B cell (primary cell): ENCODE data around the gene CAMK2N1. TPM values are rescaled to one million over a fixed set of nuclear protein-coding genes. Genes with fewer than 3 reads are reported as not detected.

Source experiments
- ATAC-seq: fragments of 200-7000 bp; cut with Tn5 transposase; one replicate; pipeline ENCODE4 v1.10.0; 2021; ENCODE audit warnings: low read depth, mild to moderate bottlenecking, moderate number of reproducible peaks, moderate library complexity
- CTCF ChIA-PET: fragments of 350-600 bp; sonication (Branson Sonifier 250); formaldehyde crosslinking; loops from one replicate; lab custom pipeline; 2021; ENCODE audit warnings: antibody characterized with exemption, inconsistent platforms; lab: Charles Lee
- POLR2A ChIA-PET: fragments of 350-600 bp; sonication (Branson Sonifier 250); formaldehyde crosslinking; loops from one replicate; lab custom pipeline; 2021; ENCODE audit warnings: antibody characterized with exemption; lab: Charles Lee
- DNase-seq: peaks from one replicate; pipeline ENCODE4 v3.0.0; 2013
- H2AFZ ChIP-seq: 2 replicates; pipeline ENCODE4 v1.6.1; 2012; ENCODE audit warnings: mild to moderate bottlenecking, low read depth, low read length; ENCODE audit not compliant: insufficient read depth, poor library complexity, severe bottlenecking
- H3K27ac ChIP-seq, 2 donors: 1 replicate in 1 of 2; 2 replicates in 1 of 2; pipeline ENCODE4 v1.5.1; 2012 to 2013; ENCODE audit warnings: low read length in 2 of 2, mild to moderate bottlenecking in 2 of 2, moderate library complexity in 1 of 2
- H3K27me3 ChIP-seq, 4 experiments: fragments of 200-600 bp in 1 of 4; sonication (generic) in 1 of 4; replicated peaks in 1 of 4; 1 replicate in 2 of 4; 2 replicates in 2 of 4; pipeline versions ENCODE4 v1.6.1 to v1.7.0; 2013 to 2016; ENCODE audit warnings: low read length in 3 of 4, mild to moderate bottlenecking in 2 of 4, mixed read lengths in 1 of 4, moderate library complexity in 1 of 4; ENCODE audit not compliant: insufficient read depth in 4 of 4, control insufficient read depth in 3 of 4; ENCODE audit errors: control extremely low read depth in 1 of 4
- H3K36me3 ChIP-seq, 2 experiments: replicated peaks in 1 of 2; 1 replicate in 1 of 2; 2 replicates in 1 of 2; pipeline versions ENCODE4 v1.6.1 to v1.7.1; 2013; ENCODE audit warnings: low read length in 1 of 2; ENCODE audit not compliant: insufficient read depth in 2 of 2, control insufficient read depth in 1 of 2; ENCODE audit errors: control extremely low read depth in 1 of 2, extremely low read depth in 1 of 2
- H3K4me1 ChIP-seq, 2 donors: fragments of 200-600 bp in 1 of 2; sonication (generic) in 1 of 2; 1 replicate in 1 of 2; 2 replicates in 1 of 2; pipeline versions ENCODE4 v1.5.1 to v1.6.1; 2013 to 2017; ENCODE audit warnings: low read length in 2 of 2; ENCODE audit not compliant: control insufficient read depth in 2 of 2, insufficient read depth in 2 of 2
- H3K4me2 ChIP-seq: replicated peaks from 2 replicates; pipeline ENCODE3; 2012; ENCODE audit warnings: mild to moderate bottlenecking, low read depth, low read length; ENCODE audit not compliant: poor library complexity, severe bottlenecking
- H3K4me3 ChIP-seq, 5 experiments: fragments of 200-600 bp in 1 of 5; sonication (generic) in 1 of 5; 1 replicate in 3 of 5; 2 replicates in 2 of 5; pipeline versions ENCODE4 v1.5.1 to v1.7.0; 2011 to 2016; ENCODE audit warnings: low read length in 4 of 5, mild to moderate bottlenecking in 4 of 5, low read depth in 2 of 5, control low read depth in 1 of 5, moderate library complexity in 1 of 5; ENCODE audit not compliant: insufficient read depth in 1 of 5; ENCODE audit errors: control extremely low read depth in 1 of 5, extremely low read depth in 1 of 5
- H3K79me2 ChIP-seq: fragments of 200-600 bp; sonication (generic); one replicate; pipeline ENCODE4 v1.6.0; 2016; ENCODE audit warnings: low read length; ENCODE audit not compliant: control insufficient read depth, insufficient read depth
- H3K9ac ChIP-seq: fragments of 200-600 bp; sonication (generic); 2 replicates; pipeline ENCODE4 v1.6.1; 2017; ENCODE audit warnings: mild to moderate bottlenecking, low read length, moderate library complexity
- H3K9me3 ChIP-seq, 3 donors: one replicate each; pipeline versions ENCODE4 v1.6.1 to v1.7.1; 2013; ENCODE audit warnings: low read length in 2 of 3; ENCODE audit not compliant: control insufficient read depth in 2 of 3, insufficient read depth in 1 of 3; ENCODE audit errors: control extremely low read depth in 1 of 3
- H4K20me1 ChIP-seq: 2 replicates; pipeline ENCODE4 v1.6.0; 2012; ENCODE audit warnings: mild to moderate bottlenecking, low read length; ENCODE audit not compliant: insufficient read depth, control insufficient read depth, poor library complexity, severe bottlenecking
- H3K27ac Mint-ChIP-seq: one replicate; pipeline ENCODE4 v1.8.0; 2021; ENCODE audit warnings: mixed read lengths
- H3K27me3 Mint-ChIP-seq: one replicate; pipeline ENCODE4 v1.8.0; 2021; ENCODE audit warnings: mixed read lengths
- H3K4me1 Mint-ChIP-seq: one replicate; pipeline ENCODE4 v1.8.0; 2021; ENCODE audit warnings: mixed read lengths
- H3K4me3 Mint-ChIP-seq: one replicate; pipeline ENCODE4 v1.8.0; 2021; ENCODE audit warnings: mixed read lengths
- H3K9me3 Mint-ChIP-seq: one replicate; pipeline ENCODE4 v1.8.0; 2022; ENCODE audit warnings: mixed read lengths; ENCODE audit not compliant: insufficient read depth
- CTCF ChIP-seq: fragments of 200-600 bp; IDR thresholded peaks from one replicate; pipeline ENCODE4 v1.8.0; 2022; ENCODE audit warnings: antibody characterized with exemption, mild to moderate bottlenecking
- EZH2 ChIP-seq: IDR thresholded peaks from 2 replicates; pipeline ENCODE4 v1.6.1; 2012; ENCODE audit warnings: borderline replicate concordance, low read depth, mild to moderate bottlenecking, moderate library complexity, low read length; ENCODE audit not compliant: insufficient read depth, poor library complexity, severe bottlenecking
- WGBS: methylation state at CpG from one replicate; pipeline ENCODE4 v1.1.5; 2013; ENCODE audit warnings: missing lambda C conversion rate; ENCODE audit not compliant: insufficient coverage; 5-methylcytosine and 5-hydroxymethylcytosine counted together
- intact Hi-C: fragments of 100-400 bp; cut with micrococcal nuclease; formaldehyde crosslinking; loops from one replicate; pipeline ENCODE4 v1.10.0; 2022
- polyA plus RNA-seq: library from polyadenylated mRNA; depleted of rRNA; stranded (reverse); fragments of >200 nt; gene quantifications from 2 replicates; pipeline ENCODE4 v1.2.3, GENCODE V29; 2012
- total RNA-seq, 2 donors: library from RNA; stranded (reverse); fragments of 120-200 nt in 1 of 2; gene quantifications; 1 replicate in 1 of 2; 2 replicates in 1 of 2; pipeline versions ENCODE4 v1.2.3 to v1.2.4, GENCODE V29; 2013 to 2022

The CAMK2N1 gene
- total and polyA plus RNA-seq, 2 donors (not counting 1 experiment from before 2014, with no cell fraction given) = 0.49 to 6.0 TPM

- H3K79me2 ChIP-seq = no peaks in the 10 kb centered on the region
- DNase-seq (no peak), ATAC-seq (no peak)
- H3K4me1 ChIP-seq = peaks cover 22 to 23% of the 10 kb centered on the region in 2 donors
- Mint-ChIP-seq H3K27me3 (peaks cover 63% of the 10 kb centered on the region), H3K27ac (no peak overlapping the region), H3K4me3 (no peak overlapping the region), H3K9me3 (no peaks in the 10 kb centered on the region), H3K4me1 (peaks cover 14% of the 10 kb centered on the region)
- H3K4me2 ChIP-seq = no peak overlapping the region
- TF ChIP-seq EZH2 = no peak
- no peak for TF ChIP-seq CTCF
- H2AFZ ChIP-seq = no peak overlapping the region
- WGBS = 60% methylated on average over 8 of the region's 10 CpGs
- ChIA-PET CTCF (no interaction called here), POLR2A (no interaction called here)
- no peaks in the 10 kb centered on the region for H4K20me1 ChIP-seq
- peaks cover 0 to 13% (median 0%) of the 10 kb centered on the region in 3 donors for H3K9me3 ChIP-seq
- no peak overlapping the region for H3K9ac ChIP-seq
- no peak overlapping the region for H3K27ac ChIP-seq
- H3K4me3 ChIP-seq = no peak overlapping the region
- intact Hi-C loops = no loop called here
- no peaks in the 10 kb centered on the region for H3K36me3 ChIP-seq
- peaks cover 0 to 73% (median 25%) of the 10 kb centered on the region in 4 experiments for H3K27me3 ChIP-seq
Measured at GRCh38 chr1:20481643-20482498, 4.1 kb downstream of the CAMK2N1 start.

GRCh38 chr1:20480951-20481617 is 4.9 kb downstream of the CAMK2N1 start:
- no peak overlapping the region for H3K27ac Mint-ChIP-seq
- H3K9ac ChIP-seq = no peak overlapping the region

More at GRCh38 chr1:20480951-20481617, 4.9 kb downstream of the CAMK2N1 start:
- H3K4me1 ChIP-seq = peaks cover 16 to 17% of the 10 kb centered on the region in 2 donors
- POLR2A ChIA-PET = no interaction called here
- H3K9me3 ChIP-seq = peaks cover 0 to 13% (median 0%) of the 10 kb centered on the region in 3 donors
- no peak overlapping the region for H3K4me2 ChIP-seq
- Mint-ChIP-seq H3K9me3 (no peaks in the 10 kb centered on the region), H3K27me3 (peaks cover 67% of the 10 kb centered on the region), H3K4me3 (no peak overlapping the region), H3K4me1 (peaks cover 14% of the 10 kb centered on the region)
- DNase-seq (no peak), ATAC-seq (no peak)
- intact Hi-C loops = no loop called here
- TF ChIP-seq EZH2 (no peak), CTCF (no peak)
- H3K27me3 ChIP-seq = peaks cover 0 to 74% (median 25%) of the 10 kb centered on the region in 4 experiments
- no peak overlapping the region for H3K4me3 ChIP-seq
- 60% methylated on average over 5 of the region's 7 CpGs for WGBS
- H3K27ac ChIP-seq = no peak overlapping the region
- no peaks in the 10 kb centered on the region for H3K79me2 ChIP-seq
- H3K36me3 ChIP-seq = no peaks in the 10 kb centered on the region
- CTCF ChIA-PET = no interaction called here
- H2AFZ ChIP-seq = no peak overlapping the region
- no peaks in the 10 kb centered on the region for H4K20me1 ChIP-seq
